H9 (cell line): ENCODE data around the gene HDAC2. TPM values are rescaled to one million over a fixed set of nuclear protein-coding genes. Genes with fewer than 3 reads are reported as not detected.

Experiments
- DNase-seq: peaks from one replicate; pipeline ENCODE4 v3.0.0-alpha.2; 2017
- H2AFZ ChIP-seq: one replicate; pipeline ENCODE4 v1.6.1; 2013; ENCODE audit warnings: mild to moderate bottlenecking, low read length, control low read depth, moderate library complexity
- H2AK5ac ChIP-seq: 2 replicates; pipeline ENCODE4 v1.6.1; 2013; ENCODE audit warnings: low read length, control low read depth, mixed read lengths; ENCODE audit not compliant: insufficient read length
- H2BK120ac ChIP-seq: one replicate; pipeline ENCODE4 v1.6.1; 2013; ENCODE audit warnings: low read depth, mild to moderate bottlenecking, low read length, control low read depth, inconsistent platforms; ENCODE audit not compliant: poor library complexity, severe bottlenecking
- H2BK12ac ChIP-seq: 2 replicates; pipeline ENCODE4 v1.6.1; 2013; ENCODE audit warnings: low read length, control low read depth, mixed read lengths, low read depth; ENCODE audit not compliant: insufficient read length
- H2BK15ac ChIP-seq: 2 replicates; pipeline ENCODE4 v1.6.1; 2013; ENCODE audit warnings: low read depth, low read length, control low read depth
- H2BK20ac ChIP-seq: one replicate; pipeline ENCODE4 v1.6.1; 2013; ENCODE audit warnings: low read depth, mild to moderate bottlenecking, low read length, control low read depth, inconsistent platforms; ENCODE audit not compliant: poor library complexity, severe bottlenecking
- H2BK5ac ChIP-seq: 2 replicates; pipeline ENCODE4 v1.6.1; 2013; ENCODE audit warnings: low read length, control low read depth, mixed read lengths; ENCODE audit not compliant: insufficient read length
- H3K14ac ChIP-seq: 2 replicates; pipeline ENCODE4 v1.6.1; 2013; ENCODE audit warnings: low read length, control low read depth; ENCODE audit not compliant: insufficient read depth
- H3K18ac ChIP-seq: 2 replicates; pipeline ENCODE4 v1.6.1; 2013; ENCODE audit warnings: low read depth, mild to moderate bottlenecking, mixed read lengths, low read length, control low read depth; ENCODE audit not compliant: insufficient read length
- H3K23ac ChIP-seq: 2 replicates; pipeline ENCODE4 v1.6.1; 2013; ENCODE audit warnings: low read length, control low read depth, mixed read lengths, low read depth; ENCODE audit not compliant: insufficient read length
- H3K23me2 ChIP-seq: 2 replicates; pipeline ENCODE4 v1.6.1; 2013; ENCODE audit warnings: low read depth, mild to moderate bottlenecking, mixed read lengths, low read length, control low read depth; ENCODE audit not compliant: insufficient read length, poor library complexity, severe bottlenecking
- H3K27ac ChIP-seq: 2 replicates; pipeline ENCODE4 v1.5.1; 2013; ENCODE audit warnings: low read length, control low read depth, mixed read lengths, low read depth; ENCODE audit not compliant: insufficient read length
- H3K27me3 ChIP-seq: 2 replicates; pipeline ENCODE4 v1.6.1; 2013; ENCODE audit warnings: low read length, control low read depth, inconsistent platforms; ENCODE audit not compliant: insufficient read depth
- H3K4ac ChIP-seq: 2 replicates; pipeline ENCODE4 v1.6.1; 2013; ENCODE audit warnings: low read depth, mild to moderate bottlenecking, control low read depth, inconsistent platforms, low read length, moderate library complexity
- H3K4me1 ChIP-seq: 2 replicates; pipeline ENCODE4 v1.6.1; 2013; ENCODE audit warnings: low read length, control low read depth, inconsistent platforms; ENCODE audit not compliant: insufficient read depth
- H3K4me2 ChIP-seq: 2 replicates; pipeline ENCODE4 v1.6.1; 2013; ENCODE audit warnings: low read length, control low read depth, mixed read lengths; ENCODE audit not compliant: insufficient read length, insufficient read depth
- H3K56ac ChIP-seq: 2 replicates; pipeline ENCODE4 v1.6.1; 2013; ENCODE audit warnings: low read depth, mild to moderate bottlenecking, mixed read lengths, low read length, control low read depth; ENCODE audit not compliant: insufficient read length
- H3K79me1 ChIP-seq: 2 replicates; pipeline ENCODE4 v1.6.1; 2013; ENCODE audit warnings: low read depth, mild to moderate bottlenecking, moderate library complexity, low read length, control low read depth, inconsistent platforms; ENCODE audit not compliant: insufficient read depth, poor library complexity, severe bottlenecking
- H3K79me2 ChIP-seq: 2 replicates; pipeline ENCODE4 v1.6.1; 2013; ENCODE audit warnings: low read length, control low read depth, inconsistent platforms; ENCODE audit not compliant: insufficient read depth
- H3K9ac ChIP-seq: 2 replicates; pipeline ENCODE4 v1.6.1; 2013; ENCODE audit warnings: low read length, control low read depth, mixed read lengths; ENCODE audit not compliant: insufficient read length; ENCODE audit errors: extremely low read depth
- H3K9me3 ChIP-seq: one replicate; pipeline ENCODE4 v1.6.1; 2013; ENCODE audit warnings: low read depth, low read length, inconsistent platforms; ENCODE audit not compliant: control insufficient read depth
- H3T11ph ChIP-seq: one replicate; pipeline ENCODE4 v1.6.1; 2013; ENCODE audit warnings: mild to moderate bottlenecking, low read length, control low read depth, inconsistent platforms
- H4K20me1 ChIP-seq: one replicate; pipeline ENCODE4 v1.6.1; 2013; ENCODE audit not compliant: control insufficient read depth, insufficient read length, insufficient read depth
- H4K5ac ChIP-seq: 2 replicates; pipeline ENCODE4 v1.6.1; 2013; ENCODE audit warnings: low read depth, mild to moderate bottlenecking, mixed read lengths, low read length, control low read depth; ENCODE audit not compliant: insufficient read length
- H4K8ac ChIP-seq: replicated peaks from 2 replicates; pipeline ENCODE4 v1.6.1; 2013; ENCODE audit warnings: low read length, control low read depth, mixed read lengths, low read depth; ENCODE audit not compliant: insufficient read length
- H4K91ac ChIP-seq: 2 replicates; pipeline ENCODE4 v1.6.1; 2013; ENCODE audit warnings: low read depth, mild to moderate bottlenecking, moderate library complexity, mixed read lengths, low read length, control low read depth; ENCODE audit not compliant: insufficient read length
- H3K27ac Mint-ChIP-seq, 3 experiments: 2 replicates in 2 of 3; 3 replicates in 1 of 3; pipeline ENCODE4 v1.8.0; 2020 to 2021; ENCODE audit warnings: mixed read lengths in 3 of 3, mild to moderate bottlenecking in 1 of 3, moderate library complexity in 1 of 3
- H3K27me3 Mint-ChIP-seq: 2 replicates; pipeline ENCODE4 v1.8.0; 2021; ENCODE audit warnings: low read depth, mild to moderate bottlenecking, moderate library complexity, mixed read lengths
- H3K36me3 Mint-ChIP-seq, 3 experiments: 2 replicates in 2 of 3; 3 replicates in 1 of 3; pipeline ENCODE4 v1.8.0; 2020 to 2021; ENCODE audit warnings: low read depth in 3 of 3, mixed read lengths in 3 of 3; ENCODE audit not compliant: insufficient read depth in 1 of 3
- H3K4me1 Mint-ChIP-seq, 2 experiments: 2 replicates each; pipeline ENCODE4 v1.8.0; 2020; ENCODE audit warnings: mixed read lengths in 2 of 2
- H3K4me3 Mint-ChIP-seq, 2 experiments: 2 replicates in 1 of 2; 3 replicates in 1 of 2; pipeline ENCODE4 v1.8.0; 2020 to 2021; ENCODE audit warnings: mild to moderate bottlenecking in 2 of 2, mixed read lengths in 2 of 2, moderate library complexity in 1 of 2
- H3K9me3 Mint-ChIP-seq, 2 experiments: 2 replicates in 1 of 2; 3 replicates in 1 of 2; pipeline ENCODE4 v1.8.0; 2020; ENCODE audit warnings: mild to moderate bottlenecking in 2 of 2, mixed read lengths in 2 of 2, moderate library complexity in 1 of 2
- CTCF ChIP-seq: fragments of 200-600 bp; sonication (generic); conservative IDR thresholded peaks from 3 replicates; pipeline ENCODE4 v1.8.0; 2021; ENCODE audit warnings: antibody characterized with exemption, mild to moderate bottlenecking
- WGBS: extraction: QIAGEN DNeasy Blood & Tissue Kit; methylation state at CpG from one replicate; pipeline ENCODE4 v1.1.7; 2013; ENCODE audit warnings: missing lambda C conversion rate, low lambda C conversion rate, mixed read lengths; ENCODE audit not compliant: insufficient read length; ENCODE audit errors: extremely low coverage; 5-methylcytosine and 5-hydroxymethylcytosine counted together
- total RNA-seq: library from RNA; stranded (reverse); gene quantifications from 2 replicates; pipeline ENCODE4 v1.2.1, GENCODE V29; 2021

HDAC2 gene
- total RNA-seq, 1 experiment from 2014 or later, result 330 TPM

GRCh38 chr6:113980937-113981554, 10.1 kb upstream of the HDAC2 start:
- Histone ChIP-seq H3K27me3 (no peaks in the 10 kb centered on the region), H2BK5ac (no peak overlapping the region), H3K18ac (no peak overlapping the region), H2AK5ac (no peak overlapping the region), H3K79me1 (no peaks in the 10 kb centered on the region), H4K8ac (no peak overlapping the region), H3K4me2 (no peak overlapping the region), H3K79me2 (no peaks in the 10 kb centered on the region), H3K9me3 (no peaks in the 10 kb centered on the region), H3K4ac (no peak overlapping the region), H3K23ac (no peak overlapping the region), H4K91ac (no peak overlapping the region), H3T11ph (no peak overlapping the region), H2BK20ac (no peak overlapping the region), H3K9ac (no peak overlapping the region), H3K4me1 (no peaks in the 10 kb centered on the region), H2BK120ac (no peak overlapping the region), H3K23me2 (no peaks in the 10 kb centered on the region), H3K27ac (no peak overlapping the region), H4K20me1 (no peaks in the 10 kb centered on the region), H2BK12ac (no peak overlapping the region), H3K56ac (no peak overlapping the region), H3K14ac (no peak overlapping the region), H2AFZ (no peak overlapping the region), H2BK15ac (no peak overlapping the region), H4K5ac (no peak overlapping the region)
- Mint-ChIP-seq H3K9me3 (no peaks in the 10 kb centered on the region), H3K4me3 (no peak overlapping the region), H3K36me3 (no peaks in the 10 kb centered on the region), H3K27me3 (no peaks in the 10 kb centered on the region), H3K4me1 (0 out of 4 replicates have a peak, but pooled peaks cover 1 to 3% of the 10 kb centered on the region in 2 experiments), H3K27ac (no peak overlapping the region)
- peak; percentile 69 for DNase-seq
- no CpG with 5 or more reads among the region's 4 CpGs for WGBS
- TF ChIP-seq CTCF, result peak; percentile 80
